Measurements from ENCODE around the gene TDRD7. TPM values are rescaled to one million over a fixed set of nuclear protein-coding genes. Genes with fewer than 3 reads are reported as not detected.

Gene TDRD7
- total and polyA plus RNA-seq, 9 of the 15 experiments (the other 6 are each of a cell fraction or from before 2014, with no cell fraction given): 2.2 to 7.7 (median 5.2) TPM

DNA sequence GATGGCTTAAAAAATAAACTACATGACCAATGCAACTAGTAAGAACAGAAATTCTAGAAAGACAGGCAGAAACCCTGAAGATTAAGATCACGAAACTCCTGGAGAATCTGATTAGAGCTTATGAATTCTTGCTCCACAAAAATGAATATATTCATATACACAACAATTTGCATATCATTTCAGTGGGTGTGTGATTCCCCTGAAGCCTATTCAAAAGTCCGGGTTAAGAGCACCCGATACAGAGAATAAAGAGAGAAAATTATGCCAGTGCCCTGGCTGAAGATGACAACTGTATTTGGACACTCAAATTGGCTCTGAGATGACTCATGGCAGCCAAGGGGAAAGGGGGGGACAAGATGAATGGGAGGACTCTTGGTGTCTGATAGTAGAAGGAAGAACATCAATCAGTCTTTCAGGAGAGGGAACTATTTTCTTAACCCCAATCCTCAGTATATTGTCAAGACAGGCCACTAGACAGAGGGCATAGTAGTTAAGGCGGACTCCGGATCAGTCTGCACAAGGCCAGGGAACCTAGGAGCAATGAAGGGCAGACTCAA is 95.6 kb downstream of the TDRD7 start (continued):
- TF ChIP-seq NFE2 (IDR thresholded peaks at IDR 0.05; ENCODE audit: low read depth): peak; percentile 36; the same call in 1 of the 2 replicates
- TF ChIP-seq, protein P1, sequence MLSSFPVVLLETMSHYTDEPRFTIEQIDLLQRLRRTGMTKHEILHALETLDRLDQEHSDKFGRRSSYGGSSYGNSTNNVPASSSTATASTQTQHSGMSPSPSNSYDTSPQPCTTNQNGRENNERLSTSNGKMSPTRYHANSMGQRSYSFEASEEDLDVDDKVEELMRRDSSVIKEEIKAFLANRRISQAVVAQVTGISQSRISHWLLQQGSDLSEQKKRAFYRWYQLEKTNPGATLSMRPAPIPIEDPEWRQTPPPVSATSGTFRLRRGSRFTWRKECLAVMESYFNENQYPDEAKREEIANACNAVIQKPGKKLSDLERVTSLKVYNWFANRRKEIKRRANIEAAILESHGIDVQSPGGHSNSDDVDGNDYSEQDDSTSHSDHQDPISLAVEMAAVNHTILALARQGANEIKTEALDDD (IDR thresholded peaks at IDR 0.05): peak; percentile 41; the same call in 1 of the 2 replicates
- peak; percentile 53; the same call in 1 of the 2 replicates for TF ChIP-seq JUN (IDR thresholded peaks at IDR 0.05; ENCODE audit: borderline replicate concordance, low read depth, low read length)
- TF ChIP-seq JUN (CRISPR knock-in tag; IDR thresholded peaks at IDR 0.05; ENCODE audit: borderline replicate concordance): no peak

DNA sequence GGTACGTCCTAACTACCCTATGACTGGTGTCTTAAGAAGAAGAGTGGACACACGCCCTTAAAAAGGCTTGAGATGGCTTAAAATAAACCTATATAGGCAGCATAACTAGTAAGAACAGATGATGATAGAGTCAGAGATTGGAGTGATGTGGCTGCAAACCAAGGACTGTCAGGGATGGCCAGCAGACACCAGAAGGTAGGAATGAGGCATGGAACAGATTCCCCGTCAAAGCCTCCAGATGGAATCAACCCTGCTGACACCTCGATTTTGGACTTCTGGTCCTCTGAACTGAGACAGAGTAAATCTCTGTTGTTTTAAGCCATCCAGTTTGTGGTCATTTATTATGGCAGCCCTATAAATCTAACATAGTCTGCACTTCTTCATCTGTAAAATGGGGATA is 97.0 kb downstream of the TDRD7 start:
- CTCF ChIA-PET (ENCODE audit: low intra/inter-chr PET ratio): no interaction called here
- intact Hi-C loops (cut with micrococcal nuclease): no loop called here
- POLR2A ChIA-PET: interaction anchor here (0.7 kb wide), 1 partner anchor 17 kb away, joined by 3 read pairs; no protein-coding TSS in a partner anchor
- DNase-seq (ENCODE audit: extremely low read depth in 1 of 4, low spot score in 3 of 4): no peak
- H3K36me3 ChIP-seq (ENCODE audit: control insufficient read depth, insufficient read depth, low read length): peaks cover 45% of the 10 kb centered on the region
- in situ Hi-C loops (cut with MboI): no loop called here
- no peak overlapping the region for H3K4me3 ChIP-seq
- peaks cover 35% of the 10 kb centered on the region for H4K20me1 ChIP-seq (replicated peaks; ENCODE audit: control insufficient read depth, insufficient read depth, low read length)
- H2AFZ ChIP-seq (ENCODE audit: low read depth, low read length): no peak overlapping the region
- ATAC-seq: no peak
- BruUV-seq (replicated peaks): no TSS peak
- H3K27ac ChIP-seq (ENCODE audit: extremely low read depth, low read depth, low read length): no peak overlapping the region
- TF ChIP-seq ZNF717 (CRISPR knock-in tag; IDR thresholded peaks at IDR 0.05) (no peak), U2AF1 (optimal IDR thresholded peaks at IDR 0.05; ENCODE audit: low read depth, low read length) (no peak), SLC30A9 (CRISPR knock-in tag; IDR thresholded peaks at IDR 0.05) (no peak), POLR2AphosphoS2 (IDR thresholded peaks at IDR 0.05; ENCODE audit: low read length) (no peak), PTTG1 (tag; IDR thresholded peaks at IDR 0.05; ENCODE audit: low read depth) (no peak), HNRNPL (IDR thresholded peaks at IDR 0.05; ENCODE audit: low read depth, low read length) (no peak), HEY1 (CRISPR knock-in tag; IDR thresholded peaks at IDR 0.05; ENCODE audit: borderline replicate concordance) (no peak)
- TF ChIP-seq, protein P2, sequence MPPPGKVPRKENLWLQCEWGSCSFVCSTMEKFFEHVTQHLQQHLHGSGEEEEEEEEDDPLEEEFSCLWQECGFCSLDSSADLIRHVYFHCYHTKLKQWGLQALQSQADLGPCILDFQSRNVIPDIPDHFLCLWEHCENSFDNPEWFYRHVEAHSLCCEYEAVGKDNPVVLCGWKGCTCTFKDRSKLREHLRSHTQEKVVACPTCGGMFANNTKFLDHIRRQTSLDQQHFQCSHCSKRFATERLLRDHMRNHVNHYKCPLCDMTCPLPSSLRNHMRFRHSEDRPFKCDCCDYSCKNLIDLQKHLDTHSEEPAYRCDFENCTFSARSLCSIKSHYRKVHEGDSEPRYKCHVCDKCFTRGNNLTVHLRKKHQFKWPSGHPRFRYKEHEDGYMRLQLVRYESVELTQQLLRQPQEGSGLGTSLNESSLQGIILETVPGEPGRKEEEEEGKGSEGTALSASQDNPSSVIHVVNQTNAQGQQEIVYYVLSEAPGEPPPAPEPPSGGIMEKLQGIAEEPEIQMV (tag; conservative IDR thresholded peaks at IDR 0.05; ENCODE audit: low read depth): no peak
- TF ChIP-seq, protein P3, sequence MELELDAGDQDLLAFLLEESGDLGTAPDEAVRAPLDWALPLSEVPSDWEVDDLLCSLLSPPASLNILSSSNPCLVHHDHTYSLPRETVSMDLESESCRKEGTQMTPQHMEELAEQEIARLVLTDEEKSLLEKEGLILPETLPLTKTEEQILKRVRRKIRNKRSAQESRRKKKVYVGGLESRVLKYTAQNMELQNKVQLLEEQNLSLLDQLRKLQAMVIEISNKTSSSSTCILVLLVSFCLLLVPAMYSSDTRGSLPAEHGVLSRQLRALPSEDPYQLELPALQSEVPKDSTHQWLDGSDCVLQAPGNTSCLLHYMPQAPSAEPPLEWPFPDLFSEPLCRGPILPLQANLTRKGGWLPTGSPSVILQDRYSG (tag; conservative IDR thresholded peaks at IDR 0.05; ENCODE audit: low read depth): no peak
- TF ChIP-seq, protein P4, sequence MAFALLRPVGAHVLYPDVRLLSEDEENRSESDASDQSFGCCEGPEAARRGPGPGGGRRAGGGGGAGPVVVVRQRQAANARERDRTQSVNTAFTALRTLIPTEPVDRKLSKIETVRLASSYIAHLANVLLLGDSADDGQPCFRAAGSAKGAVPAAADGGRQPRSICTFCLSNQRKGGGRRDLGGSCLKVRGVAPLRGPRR (CRISPR knock-in tag; IDR thresholded peaks at IDR 0.05): no peak
- H3K4me2 ChIP-seq (ENCODE audit: insufficient read depth, low read length): no peak overlapping the region
- H3K27me3 ChIP-seq (ENCODE audit: control insufficient read depth in 2 of 2, insufficient read depth in 2 of 2, low read length in 2 of 2): no peaks in the 10 kb centered on the region
- WGBS (ENCODE audit: insufficient coverage, low coverage, missing lambda C conversion rate): 65% methylated on average over 4 of the region's 4 CpGs
- H3K9me1 ChIP-seq (ENCODE audit: control insufficient read depth, insufficient read depth, low read length): peaks cover 7% of the 10 kb centered on the region
- no peaks in the 10 kb centered on the region for H3K9me3 ChIP-seq (replicated peaks; ENCODE audit: control insufficient read depth, insufficient read depth, low read depth, low read length)
- peaks cover 97% of the 10 kb centered on the region for H3K79me2 ChIP-seq (ENCODE audit: control insufficient read depth, insufficient read depth, low read length)
- peaks cover 24 to 54% of the 10 kb centered on the region in 2 experiments for H3K4me1 ChIP-seq (replicated peaks in 1 of 2; ENCODE audit: control insufficient read depth in 2 of 2, insufficient read depth in 2 of 2, low read length in 2 of 2)
- no peak overlapping the region for H3K9ac ChIP-seq (ENCODE audit: insufficient read depth in 1 of 2, low read depth in 2 of 2, low read length in 2 of 2)
- no peak for FAIRE-seq

All from K562 (cell line).